ENCODE results near the gene GP5.

- no peak for TF ChIP-seq POLR2AphosphoS5 (IDR thresholded peaks at IDR 0.05; ENCODE audit: low read depth, low read length)
- TF ChIP-seq POLR2A (IDR thresholded peaks at IDR 0.05; ENCODE audit: low read depth, low read length) = no peak
These were observed 14.5 kb downstream of the GP5 start for GRCh38 chr3:194384569-194385001.

Measured in GM12891 (cell line).